ENCODE measurements around the gene FYCO1.

GRCh38 chr3:46001178-46001577 lies 5.6 kb upstream of the FYCO1 start:
- TF ChIP-seq, protein P1, sequence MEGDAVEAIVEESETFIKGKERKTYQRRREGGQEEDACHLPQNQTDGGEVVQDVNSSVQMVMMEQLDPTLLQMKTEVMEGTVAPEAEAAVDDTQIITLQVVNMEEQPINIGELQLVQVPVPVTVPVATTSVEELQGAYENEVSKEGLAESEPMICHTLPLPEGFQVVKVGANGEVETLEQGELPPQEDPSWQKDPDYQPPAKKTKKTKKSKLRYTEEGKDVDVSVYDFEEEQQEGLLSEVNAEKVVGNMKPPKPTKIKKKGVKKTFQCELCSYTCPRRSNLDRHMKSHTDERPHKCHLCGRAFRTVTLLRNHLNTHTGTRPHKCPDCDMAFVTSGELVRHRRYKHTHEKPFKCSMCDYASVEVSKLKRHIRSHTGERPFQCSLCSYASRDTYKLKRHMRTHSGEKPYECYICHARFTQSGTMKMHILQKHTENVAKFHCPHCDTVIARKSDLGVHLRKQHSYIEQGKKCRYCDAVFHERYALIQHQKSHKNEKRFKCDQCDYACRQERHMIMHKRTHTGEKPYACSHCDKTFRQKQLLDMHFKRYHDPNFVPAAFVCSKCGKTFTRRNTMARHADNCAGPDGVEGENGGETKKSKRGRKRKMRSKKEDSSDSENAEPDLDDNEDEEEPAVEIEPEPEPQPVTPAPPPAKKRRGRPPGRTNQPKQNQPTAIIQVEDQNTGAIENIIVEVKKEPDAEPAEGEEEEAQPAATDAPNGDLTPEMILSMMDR (IDR thresholded peaks at IDR 0.05): no peak
- no peak for TF ChIP-seq POLR2A (IDR thresholded peaks at IDR 0.05)

Measured in Peyer's patch (tissue), 4 donors.